RWPE1 (cell line): ENCODE measurements around the gene KCNMA1.

Source experiments
- CTCF ChIA-PET: fragments of 350-600 bp; sonication (Branson Sonifier 250); formaldehyde crosslinking; extraction: SDS; loops from one replicate; lab custom pipeline; 2021; lab: Yijun Ruan, JAX
- POLR2A ChIA-PET: fragments of 400-600 bp; formaldehyde crosslinking; extraction: SDS; loops from one replicate; lab custom pipeline; 2020; ENCODE audit warnings: antibody characterized with exemption; ENCODE audit not compliant: low non-redundant PET; lab: Yijun Ruan, JAX
- DNase-seq: peaks from one replicate; pipeline ENCODE4 v3.0.0; 2012; ENCODE audit warnings: low spot score
- H3K27ac ChIP-seq: fragments of 450-650 bp; 2 replicates; pipeline ENCODE4 v1.5.1; 2017
- CTCF ChIP-seq: fragments of 450-650 bp; conservative IDR thresholded peaks from 2 replicates; pipeline ENCODE4 v1.5.1; 2017; ENCODE audit warnings: low read depth, mild to moderate bottlenecking

The KCNMA1 gene

DNA sequence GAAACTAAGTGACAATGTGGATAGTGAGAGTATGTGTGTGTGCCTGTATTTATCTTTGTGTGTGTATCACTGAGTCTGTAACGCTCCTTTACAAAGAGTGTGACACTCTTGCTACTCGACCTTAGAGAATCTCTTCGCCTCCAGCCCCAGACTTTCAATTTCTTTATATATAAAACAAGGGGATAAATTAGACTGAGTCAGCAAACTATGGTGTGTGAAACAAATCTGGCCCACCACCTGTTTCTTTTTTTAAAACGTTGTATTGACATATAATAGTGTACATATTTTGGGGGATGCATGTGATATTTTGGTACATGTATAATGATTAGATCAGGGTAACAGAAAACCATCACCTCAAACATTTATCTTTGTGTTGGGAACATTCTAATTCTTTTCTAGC, 240.5 kb downstream of the KCNMA1 start:
- no peak overlapping the region for H3K27ac ChIP-seq
- ChIA-PET CTCF (interaction anchor here (0.7 kb wide), 1 partner anchor 27 kb away, joined by 3 read pairs; no protein-coding TSS in a partner anchor), POLR2A (no interaction called here)
- DNase-seq = no peak
- TF ChIP-seq CTCF = no peak

GRCh38 chr10:77396290-77396689, 241.3 kb downstream of the KCNMA1 start:
- no peak for DNase-seq
- TF ChIP-seq CTCF = no peak
- no peak overlapping the region for H3K27ac ChIP-seq
- ChIA-PET POLR2A (no interaction called here), CTCF (interaction anchor here (0.7 kb wide), 1 partner anchor 26 kb away, joined by 3 read pairs; no protein-coding TSS in a partner anchor)

DNA sequence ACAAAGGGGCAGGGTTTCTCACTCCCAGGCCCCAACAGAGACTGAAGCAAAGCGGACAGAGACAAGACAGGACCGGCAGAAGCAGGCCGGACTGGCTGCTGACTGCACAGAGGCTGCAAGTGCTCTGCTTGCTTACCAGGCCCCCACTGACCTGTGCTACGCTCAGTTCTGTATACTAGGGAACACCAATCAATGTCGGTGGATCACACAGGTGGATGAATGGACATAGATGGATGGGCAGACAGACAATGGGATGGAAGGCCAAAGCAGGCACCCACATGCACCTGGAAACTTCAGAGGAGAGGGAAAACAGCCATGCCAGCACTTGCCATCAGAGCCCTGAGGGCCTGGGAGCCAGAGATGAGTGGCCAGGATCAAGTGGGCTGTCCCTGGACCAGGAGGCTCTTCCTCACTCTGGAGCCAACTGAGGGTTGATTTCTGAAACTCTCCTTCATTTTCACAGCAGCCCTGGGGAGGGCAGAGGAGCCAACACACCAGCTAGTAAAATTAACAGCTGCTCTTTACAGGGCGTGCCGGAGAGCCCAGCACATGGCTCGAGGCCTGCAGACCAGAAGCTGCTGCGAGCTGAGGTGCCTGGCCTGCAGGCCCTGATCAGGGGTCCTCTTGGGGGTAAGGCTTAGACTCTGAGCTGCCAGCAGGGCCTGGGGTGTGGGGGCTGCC, 243.6 kb downstream of the KCNMA1 start:
- DNase-seq = peak; percentile 36
- CTCF ChIA-PET = interaction anchor here (0.5 to 2.8 kb wide), 6 partner anchors 46 to 363 kb away, joined by 3 to 12 read pairs (median 3); no protein-coding TSS in a partner anchor
- peak overlapping the region; percentile 96 for H3K27ac ChIP-seq
- no peak for TF ChIP-seq CTCF
- POLR2A ChIA-PET = no interaction called here

GRCh38 chr10:77393411-77393810, 244.2 kb downstream of the KCNMA1 start:
- ChIA-PET POLR2A (no interaction called here), CTCF (interaction anchor here (0.6 to 2.8 kb wide), 4 partner anchors 112 to 318 kb away, joined by 3 to 12 read pairs (median 4); no protein-coding TSS in a partner anchor)
- peak overlapping the region; percentile 96 for H3K27ac ChIP-seq
- no peak for DNase-seq
- no peak for TF ChIP-seq CTCF

DNA sequence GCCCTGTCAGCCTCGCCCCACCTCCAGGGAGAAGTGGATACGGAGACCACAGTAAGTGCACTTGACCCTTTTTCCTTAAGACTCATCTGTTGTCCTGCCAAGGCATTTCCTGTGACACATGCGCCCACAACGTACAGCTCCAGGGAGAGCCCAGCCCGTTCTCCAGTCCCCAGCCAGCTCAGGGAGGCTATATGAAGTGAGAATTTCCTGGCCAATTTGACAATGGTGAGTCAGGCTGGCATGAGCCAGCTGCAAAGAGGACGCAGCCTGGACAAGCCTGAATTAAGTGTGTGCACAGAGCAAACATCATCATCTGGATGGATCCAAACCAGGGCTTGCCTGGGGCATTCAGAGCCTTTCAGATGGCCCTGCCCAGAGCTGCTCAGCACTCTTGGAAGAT, 244.8 kb downstream of the KCNMA1 start:
- POLR2A ChIA-PET = no interaction called here
- TF ChIP-seq CTCF = no peak
- peak overlapping the region; percentile 96 for H3K27ac ChIP-seq
- CTCF ChIA-PET = interaction anchor here (0.6 to 2.8 kb wide), 8 partner anchors 9 to 319 kb away, joined by 3 to 12 read pairs (median 4); partner anchors contain the start of gene KCNMA1
- DNase-seq = peak; percentile 97

- POLR2A ChIA-PET = no interaction called here
Measured at GRCh38 chr10:77392236-77392721, 245.3 kb downstream of the KCNMA1 start.

More at GRCh38 chr10:77392236-77392721, 245.3 kb downstream of the KCNMA1 start:
- H3K27ac ChIP-seq = peak overlapping the region; percentile 96
- DNase-seq = peak; percentile 54
- no peak; the same call in 1 of the 2 replicates for TF ChIP-seq CTCF
- CTCF ChIA-PET = interaction anchor here (0.7 to 2.8 kb wide), 7 partner anchors 10 to 319 kb away, joined by 3 to 12 read pairs (median 4); partner anchors contain the start of gene KCNMA1
